Inferior parietal cortex (tissue), 1 donor: ENCODE data around the gene MAGI2.

Source experiments
- DNase-seq: peaks from one replicate; pipeline ENCODE4 v3.0.0-alpha.2; 2016; ENCODE audit errors: extremely low spot score

MAGI2 gene

GRCh38 chr7:78146546-78146945 lies 1306.9 kb downstream of the MAGI2 start:
- DNase-seq, result no peak

GRCh38 chr7:78143661-78144060 lies 1309.8 kb downstream of the MAGI2 start:
- DNase-seq, result no peak

DNA sequence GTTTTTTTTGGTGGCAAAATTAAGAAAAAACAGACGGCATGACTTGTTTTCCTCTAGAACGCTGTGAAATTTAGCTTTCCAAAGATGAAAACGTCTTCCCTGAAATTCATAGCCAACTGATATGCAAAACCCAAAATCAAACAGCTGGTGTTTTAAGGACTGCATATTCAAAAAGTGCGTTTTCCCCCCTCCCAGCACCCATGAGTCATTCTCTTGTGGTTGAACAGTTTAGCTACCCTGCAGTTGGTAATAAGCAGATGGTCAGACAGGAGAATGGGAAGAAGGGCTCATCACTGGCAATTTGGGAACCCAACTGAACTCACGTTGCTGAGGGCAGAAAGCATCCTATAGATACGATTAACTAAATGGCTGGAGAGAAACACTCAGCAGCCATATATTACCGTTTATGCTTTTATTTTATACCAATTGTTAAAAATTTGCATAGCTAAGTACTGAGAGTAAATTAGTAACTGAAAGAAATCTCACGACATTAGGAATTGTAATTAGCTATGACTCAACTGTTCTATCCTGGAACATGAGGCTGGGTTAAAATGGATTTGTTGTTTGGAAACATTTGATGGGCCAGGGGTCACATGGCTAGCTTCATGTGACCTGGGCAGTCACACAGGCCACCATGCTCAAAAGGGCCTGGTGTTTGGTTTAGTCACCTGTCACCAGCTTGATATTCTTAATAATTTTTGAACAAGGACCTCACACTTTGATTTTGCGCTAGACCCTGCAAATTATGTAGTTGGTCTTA lies 1311.8 kb downstream of the MAGI2 start:
- no peak for DNase-seq

- no peak for DNase-seq
These were observed 1313.4 kb downstream of the MAGI2 start for GRCh38 chr7:78140109-78140508.

- no peak for DNase-seq
These were observed 1314.1 kb downstream of the MAGI2 start for GRCh38 chr7:78139335-78139734.

GRCh38 chr7:78134774-78135173 lies 1318.7 kb downstream of the MAGI2 start:
- DNase-seq, result no peak

GRCh38 chr7:78134256-78134655 lies 1319.2 kb downstream of the MAGI2 start:
- peak; percentile 54 for DNase-seq

DNA sequence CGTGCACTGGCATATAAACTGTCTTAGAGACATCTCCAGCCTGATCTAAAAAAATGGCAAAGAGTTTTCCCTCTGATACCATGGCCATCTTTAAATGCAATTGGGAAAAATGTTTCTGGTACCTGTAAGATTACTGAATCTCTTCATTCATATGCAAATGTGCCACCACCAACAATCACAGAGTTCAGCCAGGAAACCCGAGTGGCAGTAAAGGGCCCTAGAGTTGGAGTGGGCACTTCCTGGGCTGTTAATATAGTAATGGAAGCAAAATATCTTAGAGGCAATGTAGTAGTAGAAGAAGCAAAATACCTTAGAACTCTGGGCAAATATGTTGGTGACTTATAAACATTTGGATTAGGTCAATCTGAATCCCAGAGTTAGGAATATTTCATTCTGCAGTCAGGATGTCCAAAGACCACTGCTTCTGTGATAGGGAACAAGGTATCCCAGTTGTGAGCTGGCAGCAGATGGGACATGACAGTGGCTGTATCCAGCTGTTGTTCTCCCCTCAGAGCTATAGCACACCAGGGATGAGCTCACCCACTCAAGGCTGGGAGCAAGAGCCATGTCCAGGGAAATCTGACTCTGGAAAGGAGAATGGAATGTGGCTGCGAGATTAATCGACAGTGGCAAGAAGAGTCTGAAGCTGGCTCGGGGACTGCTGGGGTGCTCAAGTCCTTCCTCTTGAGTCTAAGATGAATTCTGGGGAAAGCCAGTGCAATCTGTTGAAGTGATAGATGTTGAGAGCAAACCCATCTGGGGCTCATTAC lies 1322.8 kb downstream of the MAGI2 start:
- no peak for DNase-seq

DNA sequence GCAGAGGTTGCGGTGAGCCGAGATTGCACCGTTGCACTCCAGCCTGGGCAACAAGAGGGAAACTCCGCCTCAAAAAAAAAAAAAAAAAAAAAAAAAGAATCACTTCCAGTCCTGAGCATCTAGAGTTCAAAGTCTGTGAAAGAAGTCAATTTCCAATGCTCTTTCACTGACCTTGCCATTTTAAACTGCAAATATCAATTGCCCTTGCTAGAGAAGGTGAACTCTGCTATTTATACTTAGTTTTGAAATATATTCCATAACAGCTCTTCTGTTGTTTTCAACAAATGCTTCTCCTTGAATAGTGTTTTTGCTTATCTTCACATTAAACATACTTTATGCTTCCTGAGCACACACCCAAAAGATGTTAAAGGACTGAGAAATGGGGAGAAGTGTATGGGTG lies 1323.6 kb downstream of the MAGI2 start:
- DNase-seq, result no peak

DNA sequence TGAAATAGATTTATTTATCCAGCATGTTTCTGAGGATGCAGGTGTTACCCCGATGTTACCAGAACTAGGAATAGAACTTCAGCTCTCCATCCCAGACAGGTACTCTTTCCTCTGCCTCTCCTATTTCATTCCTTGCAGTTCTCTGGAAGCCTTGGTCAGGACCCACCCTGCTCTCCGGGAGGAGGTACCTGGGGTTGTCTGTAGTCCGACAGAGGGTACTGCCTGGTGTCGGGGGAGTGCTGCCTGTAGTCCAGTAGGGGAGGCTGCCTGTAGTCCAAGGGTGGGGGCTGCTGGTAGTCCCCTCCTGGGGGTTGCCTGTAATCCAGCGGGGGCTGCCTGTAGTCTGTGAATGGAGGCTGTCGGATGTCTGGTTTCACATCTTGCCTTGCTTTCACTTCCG lies 1326.5 kb downstream of the MAGI2 start:
- no peak for DNase-seq

DNA sequence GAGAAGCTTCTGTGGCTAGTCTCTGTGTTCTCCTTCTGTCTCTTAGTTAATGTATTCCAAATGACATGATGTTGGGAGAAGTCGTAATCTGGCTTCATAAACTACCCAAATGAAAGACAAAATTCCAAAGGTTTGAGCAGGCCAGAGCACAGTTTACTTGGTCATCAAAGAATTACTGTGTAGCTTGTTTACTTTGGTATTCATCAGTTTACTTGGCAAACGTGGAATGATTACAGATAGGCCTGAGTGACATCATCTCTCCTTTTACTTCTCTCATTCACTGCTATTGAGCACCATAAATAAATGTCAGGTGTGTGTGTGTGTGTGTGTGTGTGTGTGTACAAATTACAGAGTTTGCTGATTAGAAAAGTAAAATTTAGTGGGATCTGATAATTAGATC lies 1327.6 kb downstream of the MAGI2 start:
- DNase-seq, result no peak

- no peak for DNase-seq
These were observed 1329.3 kb downstream of the MAGI2 start for GRCh38 chr7:78124216-78124615.

GRCh38 chr7:78121888-78122287 lies 1331.6 kb downstream of the MAGI2 start:
- DNase-seq, result no peak

DNA sequence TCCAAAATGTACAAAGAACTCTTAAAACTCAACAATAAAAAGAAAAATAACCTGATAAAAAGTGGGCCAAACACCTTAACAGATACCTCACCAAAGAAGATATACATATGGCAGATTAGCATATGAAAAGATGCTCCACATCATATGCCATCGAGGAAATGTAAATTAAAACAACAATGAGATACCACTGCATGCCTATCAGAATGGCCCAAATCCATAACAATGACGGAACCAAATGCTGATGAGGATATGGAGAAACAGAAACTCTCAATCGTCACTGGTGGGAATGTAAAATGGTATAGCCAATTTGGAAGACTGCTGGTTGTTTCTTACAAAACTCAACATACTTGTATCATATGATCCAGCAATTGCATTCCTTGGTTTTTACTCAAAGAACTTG lies 1335.0 kb downstream of the MAGI2 start:
- DNase-seq, result no peak

DNA sequence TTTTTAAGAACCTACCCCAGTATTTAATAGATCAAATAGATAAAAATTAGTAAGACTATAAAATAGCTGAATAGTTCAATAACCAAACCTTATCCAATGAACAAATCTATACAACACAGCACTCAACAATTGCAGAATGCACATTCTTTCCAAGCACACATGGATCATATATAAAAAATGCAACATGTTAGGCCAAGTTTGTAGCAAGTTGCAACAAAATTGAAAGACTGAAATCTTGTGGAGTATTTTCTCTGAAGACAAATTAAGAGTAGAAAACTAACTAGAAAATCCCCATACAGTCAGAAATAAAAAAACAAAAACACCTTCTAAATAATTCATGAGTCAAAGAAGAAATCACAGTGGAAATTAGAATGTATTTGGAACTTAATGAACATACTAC lies 1337.6 kb downstream of the MAGI2 start:
- no peak for DNase-seq

DNA sequence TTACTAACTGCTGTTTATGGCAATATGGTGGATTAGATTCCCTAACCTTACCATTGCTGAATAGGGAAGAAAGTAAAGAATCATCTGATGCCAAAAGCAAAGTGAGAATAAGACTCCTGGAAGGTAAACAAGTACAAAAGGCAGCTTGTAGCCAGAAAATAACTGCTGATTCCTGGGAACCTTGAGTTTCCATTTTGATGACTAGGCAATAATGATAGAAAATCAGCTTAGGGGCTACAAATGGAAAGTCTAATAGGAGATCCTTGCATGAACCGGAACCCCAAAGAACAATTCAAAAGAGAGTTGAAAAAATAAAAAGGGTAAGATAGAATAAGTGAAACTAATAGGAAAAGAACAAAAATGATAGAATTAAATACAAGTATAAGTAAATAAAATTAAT lies 1338.5 kb downstream of the MAGI2 start:
- no peak for DNase-seq

DNA sequence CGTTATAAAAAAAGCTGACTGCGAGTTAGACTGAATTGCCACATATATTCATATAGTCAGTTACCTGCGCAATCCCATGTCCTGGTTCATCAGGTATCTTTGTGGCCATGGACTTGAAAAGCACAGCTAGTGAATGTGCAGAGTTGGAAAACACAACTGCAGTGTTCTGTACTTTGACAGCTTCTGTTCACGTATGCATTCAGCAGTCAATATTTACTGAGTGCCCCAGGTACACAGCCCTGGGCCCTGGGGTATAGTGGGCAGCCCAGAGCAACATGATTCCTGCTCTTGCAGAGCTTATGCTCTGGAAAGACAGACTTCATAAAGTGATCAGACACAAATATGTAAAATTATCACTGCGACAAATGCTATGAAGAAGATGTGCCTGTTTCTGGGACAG lies 1341.0 kb downstream of the MAGI2 start:
- DNase-seq, result no peak

DNA sequence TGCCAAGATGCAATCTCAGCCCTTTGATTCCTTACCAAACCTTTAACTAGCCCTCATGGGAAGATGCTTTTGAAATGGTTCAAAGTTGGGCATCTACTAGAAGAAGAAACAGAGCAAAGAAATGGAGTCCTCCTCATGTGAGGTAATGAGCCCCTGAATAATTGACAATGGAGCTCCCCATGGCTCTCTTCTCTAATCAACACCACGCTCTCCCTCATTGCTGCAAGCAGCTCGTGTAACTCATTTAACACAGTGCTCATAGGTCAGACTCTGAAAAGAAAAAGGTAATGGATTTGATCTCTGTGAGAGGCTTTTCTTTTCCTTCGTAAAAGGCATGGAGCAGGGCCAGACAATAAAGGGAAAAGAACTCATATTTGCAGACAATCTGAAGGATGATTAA lies 1342.1 kb downstream of the MAGI2 start:
- DNase-seq, result no peak

DNA sequence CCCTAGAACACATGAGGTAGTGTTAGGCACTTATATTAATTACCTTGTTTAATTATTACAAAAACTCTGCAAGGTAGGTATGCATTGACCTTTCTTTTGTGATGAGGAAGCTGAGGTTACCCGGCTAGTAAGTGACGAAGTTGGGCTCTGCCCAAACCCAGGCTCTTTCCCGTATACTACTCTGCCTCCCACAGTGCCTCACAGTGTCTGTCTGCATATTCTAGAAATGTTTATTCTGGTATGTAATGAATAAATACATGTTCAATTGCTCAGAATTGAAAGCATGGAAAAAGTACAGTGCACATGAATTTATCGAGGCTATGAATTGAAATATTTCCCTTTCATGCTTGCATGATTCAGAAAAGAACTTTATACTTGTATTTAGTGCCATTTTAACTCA lies 1350.0 kb downstream of the MAGI2 start:
- DNase-seq, result no peak

DNA sequence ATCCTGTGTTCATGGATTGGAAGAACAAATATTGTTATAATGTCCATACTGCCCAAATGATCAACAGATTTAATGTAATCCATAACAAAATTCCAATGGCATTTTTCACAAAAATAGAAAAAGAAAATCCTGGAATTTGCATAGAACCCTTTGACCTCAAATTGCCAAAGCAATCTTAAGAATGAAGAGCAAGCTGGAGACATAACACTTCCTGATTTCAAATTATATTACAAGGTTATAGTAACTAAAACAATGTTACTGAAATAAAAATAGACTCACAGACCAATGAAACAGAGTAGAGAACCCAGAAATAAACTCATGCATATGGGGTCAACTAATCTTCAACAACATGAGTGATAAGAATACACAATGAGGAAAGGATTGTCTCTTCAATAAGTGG lies 1352.4 kb downstream of the MAGI2 start:
- no peak for DNase-seq

- DNase-seq, result no peak
These were observed 1353.6 kb downstream of the MAGI2 start for GRCh38 chr7:78099715-78100394.

GRCh38 chr7:78095549-78095948 lies 1357.9 kb downstream of the MAGI2 start:
- DNase-seq, result no peak

- DNase-seq, result no peak
These were observed 1361.1 kb downstream of the MAGI2 start for GRCh38 chr7:78092331-78092730.
